GM19467 (cell line): ENCODE results near the gene ZNF419.
"Not testable (repeated sequence)": the region's sequence is repeated elsewhere in the genome, so short reads cannot be mapped to it uniquely, and the experiment has no call there.

Source experiments
- ATAC-seq: cut with Tn5 transposase; IDR thresholded peaks from one replicate; pipeline ENCODE4 v1.9.1; 2021; ENCODE audit warnings: mild to moderate bottlenecking, moderate library complexity; ENCODE audit not compliant: unreplicated experiment

ZNF419 gene

DNA sequence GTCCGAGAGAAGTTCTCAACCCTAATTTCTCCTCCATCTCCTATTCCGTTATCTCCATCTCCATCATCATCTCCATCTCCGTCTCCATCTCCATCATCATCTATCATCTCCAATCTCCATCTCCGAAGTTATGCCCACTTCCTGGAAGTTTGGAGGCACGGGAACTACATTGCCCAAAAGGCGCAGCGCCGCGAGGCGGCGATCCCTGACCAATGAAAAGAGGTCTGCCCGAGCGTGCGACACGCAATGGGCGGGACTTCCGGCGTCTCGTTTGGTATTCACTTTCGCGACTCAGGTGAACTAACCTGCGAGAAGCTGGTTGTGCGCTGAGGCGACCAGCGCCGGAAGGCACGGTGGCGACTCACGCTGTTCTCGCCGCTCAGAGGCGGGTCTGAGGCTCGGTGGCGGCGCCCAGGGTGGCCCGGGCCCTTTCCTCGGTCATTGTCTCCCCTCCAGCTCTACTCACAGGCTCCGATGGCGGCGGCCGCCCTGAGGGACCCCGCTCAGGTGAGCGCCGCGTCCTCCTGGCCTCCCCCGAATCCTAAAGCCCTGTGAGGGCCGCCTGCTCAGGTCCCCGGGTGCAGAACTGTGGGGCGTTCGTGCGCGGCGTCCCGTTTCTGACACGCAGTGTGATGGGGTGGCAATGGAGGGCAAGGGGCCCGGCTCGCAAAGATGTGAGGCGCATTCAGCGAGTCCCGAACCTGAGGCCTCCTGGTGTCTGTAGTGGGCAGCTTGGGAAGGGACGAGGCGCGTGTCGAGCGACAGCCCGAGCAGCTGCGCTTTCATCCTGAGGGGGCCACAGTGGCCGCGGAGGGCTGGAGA lies at the start of gene ZNF419:
Gene ZNF419 (plus strand): TSS at position 274 of the 822 bp plus-strand sequence. CDS start 201 bp downstream, at position 475.
- ATAC-seq: peak; percentile 95

GRCh38 chr19:57437931-57438330 lies 49.6 kb upstream of the ZNF419 start:
- ATAC-seq: no peak

DNA sequence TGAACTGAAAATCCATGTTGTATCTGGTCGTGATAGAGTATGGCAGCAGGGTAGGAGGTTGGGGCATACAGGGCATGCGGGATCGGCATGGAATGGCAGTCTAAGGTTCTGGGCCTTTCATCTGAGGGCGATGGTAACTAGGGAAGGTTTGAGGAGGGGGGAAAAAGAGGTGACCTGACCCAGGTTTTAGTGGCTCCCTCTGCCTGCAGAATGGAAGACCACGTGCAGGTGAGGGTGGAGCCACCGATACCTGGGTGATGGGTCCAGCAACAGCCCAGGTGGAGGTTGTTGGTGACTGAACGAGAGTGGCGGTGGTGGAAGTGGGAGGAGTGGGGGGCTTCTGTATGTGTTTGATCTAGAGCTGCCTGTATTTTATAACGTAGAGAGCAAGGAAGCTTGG lies 48.6 kb upstream of the ZNF419 start:
- no peak for ATAC-seq

DNA sequence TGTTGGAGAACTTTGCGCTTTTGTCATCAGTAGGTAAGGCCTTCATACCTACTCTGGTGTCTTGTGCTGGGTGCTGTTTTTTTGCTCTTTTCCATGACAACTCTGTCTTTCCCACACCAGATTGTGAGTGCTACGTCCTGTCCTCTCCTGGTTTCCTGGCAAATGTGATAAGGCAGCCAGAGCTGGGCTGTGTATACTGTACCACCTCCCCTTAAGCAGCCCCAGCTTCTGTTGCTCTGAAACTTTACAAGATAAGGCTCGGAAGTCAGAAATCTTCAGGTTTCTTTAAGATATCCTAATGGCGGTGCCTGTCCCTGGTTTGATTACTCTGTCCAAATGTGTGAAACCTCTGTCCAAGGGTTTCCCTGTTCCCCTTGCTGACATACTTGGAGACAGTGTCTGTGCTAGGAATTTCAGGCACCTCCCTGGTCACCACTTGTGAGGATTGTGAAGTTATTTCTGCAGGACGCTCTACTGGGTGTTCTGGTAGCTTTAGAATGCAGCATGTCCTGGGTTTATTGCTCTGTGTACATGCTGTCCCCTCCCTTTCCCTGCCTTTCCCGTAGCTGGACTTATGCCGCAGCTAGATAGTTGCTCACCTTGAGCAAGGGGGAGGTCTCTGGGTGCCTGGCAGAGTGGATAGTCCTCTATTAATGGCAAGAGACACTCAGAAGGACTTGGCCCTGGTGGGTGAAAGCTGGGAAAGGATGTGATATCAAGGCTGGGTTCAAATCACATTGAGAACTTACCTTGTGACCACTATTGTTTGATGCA lies 45.4 kb upstream of the ZNF419 start:
- ATAC-seq: no peak

- ATAC-seq: no peak
Observed at GRCh38 chr19:57443121-57443696, 44.3 kb upstream of the ZNF419 start.

- ATAC-seq: no peak
Observed at GRCh38 chr19:57452307-57452706, 35.2 kb upstream of the ZNF419 start.

DNA sequence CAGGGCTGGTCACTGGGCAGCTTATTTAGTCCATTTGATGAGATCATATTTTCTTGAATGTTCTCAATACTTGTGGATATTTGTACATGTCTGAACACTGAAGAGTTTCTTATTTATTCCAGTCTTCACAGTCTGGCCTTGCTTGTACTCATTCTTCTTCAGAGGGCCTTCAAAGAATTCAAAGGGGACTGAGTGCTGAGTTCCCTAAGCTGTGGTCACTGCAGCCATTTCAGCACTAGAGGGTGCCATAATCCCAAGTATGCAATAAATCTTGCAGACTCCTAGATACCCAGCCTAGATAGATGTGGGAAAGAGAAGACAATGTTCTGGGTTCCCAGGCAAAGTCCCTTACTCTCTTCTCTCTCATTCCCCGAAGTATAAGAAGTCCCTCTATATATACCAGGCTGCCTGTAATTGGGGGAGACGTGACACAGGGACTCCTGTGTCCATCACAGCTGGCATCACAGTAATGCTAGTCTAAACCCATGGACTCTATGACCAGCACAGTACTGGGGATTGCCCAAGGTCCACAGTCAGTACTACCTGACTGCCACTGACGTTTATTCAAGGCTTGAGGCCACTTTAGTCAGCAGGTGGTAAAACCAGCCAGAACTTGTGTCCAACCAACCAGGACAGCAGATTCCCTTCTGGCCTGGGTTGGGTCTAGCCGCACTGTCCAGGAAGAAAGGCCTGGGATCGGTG lies 21.7 kb upstream of the ZNF419 start:
- ATAC-seq: no peak

DNA sequence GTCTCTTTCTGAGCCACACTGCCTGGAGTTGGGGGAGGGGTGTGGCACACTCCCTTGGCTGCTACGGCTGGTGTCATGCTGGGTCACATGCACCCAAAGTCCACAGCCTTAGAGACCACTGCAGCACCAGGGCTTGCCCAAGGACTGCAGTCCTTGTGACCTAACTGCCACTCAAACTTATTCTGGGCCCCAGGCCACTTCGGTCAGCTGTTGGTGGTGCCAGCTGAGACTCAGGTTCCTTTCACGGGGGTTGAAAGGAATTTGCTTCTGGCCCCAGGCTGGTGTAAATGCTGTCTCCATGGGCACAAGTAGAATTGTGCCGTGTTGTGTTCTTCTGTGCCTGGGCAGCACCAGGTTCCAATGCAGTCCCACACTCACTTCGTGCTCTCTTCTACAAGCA lies 21.1 kb upstream of the ZNF419 start:
- no peak for ATAC-seq

DNA sequence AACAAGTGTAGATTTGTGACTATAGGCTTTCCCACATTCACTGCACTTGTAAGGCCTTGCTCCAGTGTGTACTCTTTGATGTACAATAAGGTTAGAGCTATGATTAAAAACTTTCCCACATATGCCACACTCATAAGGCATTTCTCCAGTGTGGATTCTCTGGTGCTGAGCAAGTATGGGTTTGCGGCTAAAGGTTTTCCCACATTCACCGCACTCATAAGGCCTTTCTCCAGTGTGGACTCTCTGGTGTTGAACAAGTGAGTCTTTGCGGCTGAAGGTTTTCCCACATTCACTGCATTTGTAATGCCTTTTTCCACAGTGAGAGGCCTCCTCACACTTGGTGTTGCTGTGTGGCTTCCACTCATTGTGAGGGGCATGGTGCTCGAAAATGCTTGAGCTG lies 13.9 kb upstream of the ZNF419 start:
- ATAC-seq: no peak

GRCh38 chr19:57477191-57478008 lies 10.2 kb upstream of the ZNF419 start, which contains the start of gene ZNF772:
Gene ZNF772, minus strand, starts transcription at chr19:57477566. Its CDS starts 257 bp downstream, at chr19:57477309.
- peak; percentile 98 for ATAC-seq

GRCh38 chr19:57488299-57488644 lies 722 bp downstream of the ZNF419 start:
- ATAC-seq: not testable (repeated sequence)

- ATAC-seq: not testable (repeated sequence)
Observed at GRCh38 chr19:57499332-57499679, 11.8 kb downstream of the ZNF419 start.

GRCh38 chr19:57499680-57500395 lies 12.3 kb downstream of the ZNF419 start, which contains the start of gene ZNF773:
Gene ZNF773, plus strand, starts transcription at chr19:57499938. Its CDS starts 143 bp downstream, at chr19:57500081.
- peak; percentile 95 for ATAC-seq

DNA sequence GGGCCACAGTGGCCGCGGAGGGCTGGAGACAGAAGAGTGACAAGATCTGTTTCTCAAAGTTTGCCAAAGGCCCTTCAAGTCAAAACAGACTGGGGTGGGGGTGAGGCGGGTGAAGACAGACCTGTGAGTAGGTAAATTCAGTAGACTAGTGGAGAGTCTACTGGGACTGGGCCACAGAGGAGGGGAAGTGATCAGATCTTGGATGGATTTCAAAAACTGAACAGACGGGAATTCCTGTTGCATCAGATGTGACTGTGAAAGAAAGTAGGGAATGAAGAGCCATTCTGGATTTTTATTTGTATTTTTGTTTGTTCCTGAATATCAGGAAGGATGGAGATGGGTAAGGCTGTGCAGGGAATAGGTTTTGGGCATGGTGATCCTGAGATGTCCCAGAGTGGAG lies 12.8 kb downstream of the ZNF419 start:
- ATAC-seq: not testable (repeated sequence)

DNA sequence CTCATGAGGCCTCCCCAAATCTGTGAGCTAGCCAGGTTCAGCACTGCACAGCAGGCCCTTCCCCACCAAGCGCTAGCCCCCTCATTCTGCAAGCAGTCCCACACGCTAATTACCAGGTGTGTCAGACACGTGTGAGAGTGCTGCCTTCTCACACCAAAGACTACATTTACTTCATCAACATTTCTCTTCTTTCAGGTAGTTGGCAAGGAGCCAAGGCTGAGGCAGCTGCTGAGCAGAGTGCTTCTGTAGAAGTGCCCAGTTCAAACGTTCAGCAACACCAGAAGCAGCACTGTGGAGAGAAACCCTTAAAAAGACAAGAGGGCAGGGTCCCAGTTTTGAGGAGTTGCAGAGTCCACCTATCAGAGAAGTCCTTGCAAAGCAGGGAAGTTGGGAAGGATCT lies 18.6 kb downstream of the ZNF419 start:
- ATAC-seq: no peak

GRCh38 chr19:57511484-57511883 lies 23.9 kb downstream of the ZNF419 start:
- no peak for ATAC-seq

GRCh38 chr19:57512845-57513244 lies 25.3 kb downstream of the ZNF419 start:
- ATAC-seq: no peak

DNA sequence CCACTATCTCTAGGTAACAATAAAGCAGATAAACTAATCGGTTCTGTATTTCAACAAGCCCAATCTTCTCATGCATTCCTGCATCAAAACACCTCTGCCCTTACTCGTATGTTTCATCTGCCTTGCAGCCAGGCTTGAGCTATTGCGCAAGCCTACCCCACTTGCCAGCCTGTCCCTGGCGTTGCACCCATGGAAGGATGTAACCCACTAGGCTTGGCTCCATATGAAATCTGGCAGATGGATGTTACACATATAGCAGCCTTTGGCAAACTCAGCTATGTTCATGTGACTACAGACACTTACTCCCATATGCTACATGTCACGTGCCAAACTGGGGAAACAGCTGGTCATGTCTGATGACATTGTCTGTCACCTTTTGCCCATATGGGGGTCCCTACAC lies 27.7 kb downstream of the ZNF419 start:
- no peak for ATAC-seq

DNA sequence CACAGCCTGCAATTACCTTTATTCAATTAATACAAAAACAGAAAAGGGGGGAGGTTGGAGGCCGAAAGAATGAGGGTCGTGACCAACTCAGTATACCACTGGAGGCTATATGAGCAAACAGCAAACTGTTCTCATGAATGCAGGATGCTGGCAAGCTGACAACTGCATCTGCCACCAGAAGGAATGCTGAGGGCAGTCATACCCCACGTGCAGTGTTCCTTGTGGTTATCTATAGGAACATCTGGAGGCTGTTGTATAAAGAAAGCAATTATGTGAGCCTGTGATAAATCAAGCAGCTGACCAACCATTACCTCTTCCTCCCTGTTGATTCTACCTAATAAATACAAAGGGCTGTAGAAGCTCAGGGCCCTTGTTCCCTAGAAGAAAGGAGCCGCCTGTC lies 30.5 kb downstream of the ZNF419 start:
- ATAC-seq: not testable (repeated sequence)
